Stimulated activated CD4-positive, alpha-beta T cell treated with anti-CD3 and anti-CD28 coated beads, Interleukin-15, amount 100 ng/mL, for 24 hours (primary cell): ENCODE measurements around the gene AKR1B15.

Source experiments
- DNase-seq: peaks from one replicate; pipeline ENCODE4 v3.0.0-alpha.2; 2020

The AKR1B15 gene

GRCh38 chr7:134619627-134620331, 70.9 kb downstream of the AKR1B15 start:
- no peak for DNase-seq

GRCh38 chr7:134622303-134622995, 73.5 kb downstream of the AKR1B15 start:
- no peak for DNase-seq

- no peak for DNase-seq
These were observed 74.3 kb downstream of the AKR1B15 start for GRCh38 chr7:134623193-134623592.

- DNase-seq, result no peak
These were observed 76.6 kb downstream of the AKR1B15 start for GRCh38 chr7:134625550-134625949.

- no peak for DNase-seq
These were observed 78.3 kb downstream of the AKR1B15 start for GRCh38 chr7:134627109-134627774.

GRCh38 chr7:134627775-134628153, 78.9 kb downstream of the AKR1B15 start:
- DNase-seq, result no peak

GRCh38 chr7:134629445-134629844, 80.5 kb downstream of the AKR1B15 start:
- no peak for DNase-seq
